HG03175 (cell line): Measurements from ENCODE around the gene SLC25A13.
A peak's percentile ranks its signal among the peaks of the same experiment; 100 is the strongest.
"Not testable (repeated sequence)": the region's sequence is repeated elsewhere in the genome, so short reads cannot be mapped to it uniquely, and the experiment has no call there.

Experiments
- ATAC-seq: cut with Tn5 transposase; IDR thresholded peaks from one replicate; pipeline ENCODE4 v1.9.1; 2021; ENCODE audit warnings: mild to moderate bottlenecking, moderate library complexity; ENCODE audit not compliant: unreplicated experiment

The SLC25A13 gene

DNA sequence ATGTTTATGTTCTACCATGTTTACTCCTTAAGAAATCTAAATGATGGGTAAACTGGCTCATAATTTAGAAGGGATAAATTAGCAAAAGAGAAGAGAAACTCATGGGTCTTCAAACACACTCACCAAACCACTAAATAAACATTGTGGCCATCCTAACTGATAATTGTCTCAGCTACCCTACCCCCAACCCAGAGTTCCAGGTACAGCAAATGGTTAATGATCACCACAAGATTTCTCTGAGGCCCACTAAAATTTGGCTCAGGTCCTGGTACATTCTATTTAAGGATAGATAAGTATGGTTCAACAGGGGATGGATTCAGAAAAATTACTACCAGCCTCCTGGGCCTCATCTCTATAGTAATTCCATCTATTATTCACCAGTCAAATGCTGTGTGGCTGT, 21.4 kb downstream of the SLC25A13 start:
- no peak for ATAC-seq

DNA sequence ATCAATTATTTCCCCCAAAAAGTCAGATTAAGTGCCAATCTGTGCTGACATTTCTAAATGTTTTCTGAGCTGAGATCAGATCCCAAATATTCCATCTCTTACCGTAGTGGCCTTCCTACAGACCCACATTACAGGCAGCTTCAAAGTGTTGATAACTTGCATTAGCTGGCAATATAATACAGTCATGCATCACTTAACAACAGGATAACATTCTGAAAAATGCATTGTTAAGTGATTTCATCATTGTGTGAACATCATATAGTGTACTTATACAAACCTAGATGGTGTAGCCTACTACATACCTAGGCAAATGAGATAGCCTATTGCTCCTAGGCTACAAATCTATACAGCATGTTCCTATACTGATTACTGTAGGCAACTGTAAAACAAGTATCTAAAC, 22.4 kb downstream of the SLC25A13 start:
- ATAC-seq = no peak

DNA sequence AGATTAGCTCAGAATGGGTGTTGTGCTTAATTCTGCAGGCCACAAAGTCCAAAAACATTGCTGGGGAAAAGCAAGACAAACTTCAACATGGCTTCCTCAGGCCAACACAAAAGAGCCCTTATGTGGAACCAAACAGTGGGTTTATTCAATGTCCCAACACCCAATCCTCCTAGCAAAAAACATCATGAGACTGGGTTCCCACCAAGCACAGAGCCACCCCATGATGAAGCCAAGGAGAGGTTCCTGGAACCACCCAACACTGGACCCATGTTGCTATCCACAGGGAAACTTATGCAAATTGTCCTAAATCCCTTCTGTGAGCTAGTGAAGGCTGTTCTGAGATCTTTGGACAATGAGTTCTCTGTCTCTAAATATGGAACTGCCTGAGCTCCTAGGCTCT, 24.0 kb downstream of the SLC25A13 start:
- ATAC-seq = no peak

DNA sequence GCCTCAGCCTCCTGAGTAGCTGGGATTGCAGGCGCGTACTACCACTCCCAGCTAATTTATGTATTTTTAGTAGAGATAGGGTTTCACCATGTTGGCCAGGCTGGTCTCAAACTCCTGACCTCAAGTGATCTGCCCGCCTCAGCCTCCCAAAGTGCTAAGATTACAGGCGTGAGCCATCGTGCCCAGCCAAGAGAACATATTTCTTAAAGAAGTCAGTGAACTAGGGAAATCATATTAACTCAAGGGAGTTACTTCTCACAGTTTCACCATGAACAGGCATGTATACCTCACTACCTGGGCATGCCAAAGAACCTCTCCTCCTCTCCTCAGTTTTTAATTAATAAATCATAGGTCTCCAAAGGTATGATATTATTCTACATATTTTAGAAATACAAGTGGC, 24.5 kb downstream of the SLC25A13 start:
- ATAC-seq = not testable (repeated sequence)

DNA sequence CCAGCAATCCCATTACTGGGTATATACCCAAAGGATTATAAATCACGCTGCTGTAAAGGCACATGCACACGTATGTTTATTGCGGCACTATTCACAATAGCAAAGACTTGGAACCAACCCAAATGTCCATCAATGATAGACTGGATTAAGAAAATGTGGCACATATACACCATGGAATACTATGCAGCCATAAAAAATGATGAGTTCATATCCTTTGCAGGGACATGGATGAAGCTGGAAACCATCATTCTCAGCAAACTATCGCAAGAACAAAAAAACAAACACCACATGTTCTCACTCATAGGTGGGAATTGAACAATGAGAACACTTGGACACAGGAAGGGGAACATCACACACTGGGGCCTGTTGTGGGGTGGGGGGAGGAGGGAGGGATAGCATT, 28.0 kb downstream of the SLC25A13 start:
- not testable (repeated sequence) for ATAC-seq

DNA sequence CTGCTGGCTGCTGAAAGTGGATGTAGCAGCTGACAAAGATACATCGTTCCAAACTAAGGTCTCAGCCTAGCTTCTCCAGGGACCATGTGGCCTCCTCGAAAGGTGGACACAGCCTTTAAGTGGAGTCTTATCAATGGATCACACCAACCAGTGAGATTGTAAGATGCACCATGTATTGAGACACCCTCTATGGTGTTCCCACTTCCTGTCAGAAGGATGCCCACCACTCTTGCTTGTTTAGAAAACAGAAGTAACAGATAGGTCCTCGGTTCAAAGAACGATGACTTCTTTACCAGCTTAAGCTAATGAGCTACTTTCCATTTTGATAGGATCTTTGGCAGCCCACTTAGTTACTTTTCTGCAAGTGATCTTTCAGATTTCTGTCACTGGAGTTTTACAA, 34.3 kb downstream of the SLC25A13 start:
- no peak for ATAC-seq

DNA sequence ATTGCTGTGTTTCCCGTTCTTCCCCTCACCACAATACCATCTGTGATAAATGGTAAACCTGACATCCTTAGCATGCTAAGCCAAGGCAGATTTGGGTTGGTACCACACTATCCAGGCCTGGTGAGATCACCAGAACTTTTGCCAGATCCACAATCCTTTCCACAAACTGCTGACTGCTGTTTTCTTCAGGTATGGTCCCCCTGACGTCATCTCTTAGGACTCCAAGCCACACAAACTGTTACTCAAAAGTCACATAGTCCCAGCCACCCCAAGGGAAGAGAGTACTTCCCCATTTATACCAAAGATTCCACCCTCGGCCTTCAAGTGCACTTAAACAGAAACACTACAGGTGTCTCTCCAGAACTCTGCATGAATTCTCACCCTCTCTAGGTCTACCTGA, 34.8 kb downstream of the SLC25A13 start:
- no peak for ATAC-seq

DNA sequence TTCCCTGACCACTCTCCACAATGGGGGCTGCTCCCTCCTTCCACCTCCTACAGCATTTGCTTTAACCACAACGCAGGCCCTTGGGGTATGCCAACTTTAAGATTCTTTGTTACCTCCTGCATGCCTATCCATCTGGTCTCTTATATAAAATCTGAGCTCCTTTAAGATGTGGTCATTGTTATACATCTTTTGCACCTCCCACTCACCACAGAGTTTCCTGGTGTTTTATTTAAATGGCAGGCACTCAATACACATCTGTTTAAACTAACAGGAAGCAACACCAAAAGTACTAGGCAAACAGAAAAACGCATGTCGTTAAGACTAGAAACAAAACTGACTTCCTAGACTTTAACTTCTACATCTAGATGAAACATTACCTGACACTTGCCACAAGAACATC, 36.3 kb downstream of the SLC25A13 start:
- peak; percentile 90 for ATAC-seq

DNA sequence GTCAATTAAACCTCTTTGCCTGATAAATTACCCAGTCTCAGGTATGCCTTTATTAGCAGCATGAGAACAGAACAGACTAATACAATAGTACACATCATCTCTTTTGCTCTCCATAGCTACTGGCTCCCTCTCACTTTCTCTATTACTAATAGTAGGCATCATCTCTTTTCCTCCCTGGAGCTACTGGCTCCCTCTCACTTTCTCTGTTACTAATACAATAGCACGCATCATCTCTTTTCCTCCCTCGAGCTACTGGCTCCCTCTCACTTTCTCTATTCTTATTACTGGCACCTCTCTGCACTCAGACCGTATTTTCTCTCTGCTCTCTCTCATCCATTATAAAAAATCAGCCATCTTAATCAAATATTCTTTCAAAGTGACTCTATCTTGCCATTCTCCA, 37.1 kb downstream of the SLC25A13 start:
- ATAC-seq = peak; percentile 51

DNA sequence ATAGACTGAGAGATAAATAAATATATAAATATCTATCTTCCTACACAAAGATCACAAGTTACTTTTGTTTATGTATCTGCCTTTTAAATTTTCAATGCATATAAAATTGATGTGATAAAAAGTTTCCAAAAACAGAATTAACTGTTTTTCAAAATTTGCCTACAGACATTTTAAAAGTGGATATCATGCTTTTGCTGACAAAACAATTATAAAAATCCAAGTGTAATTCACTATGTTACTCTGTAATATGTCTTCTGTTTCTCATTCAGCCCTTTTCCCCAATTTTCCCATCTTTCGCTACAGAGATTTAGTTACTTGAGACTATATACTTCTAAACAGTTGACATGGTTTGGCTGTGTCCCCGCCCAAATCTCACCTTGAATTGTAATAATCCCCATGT, 37.7 kb downstream of the SLC25A13 start:
- ATAC-seq = no peak

DNA sequence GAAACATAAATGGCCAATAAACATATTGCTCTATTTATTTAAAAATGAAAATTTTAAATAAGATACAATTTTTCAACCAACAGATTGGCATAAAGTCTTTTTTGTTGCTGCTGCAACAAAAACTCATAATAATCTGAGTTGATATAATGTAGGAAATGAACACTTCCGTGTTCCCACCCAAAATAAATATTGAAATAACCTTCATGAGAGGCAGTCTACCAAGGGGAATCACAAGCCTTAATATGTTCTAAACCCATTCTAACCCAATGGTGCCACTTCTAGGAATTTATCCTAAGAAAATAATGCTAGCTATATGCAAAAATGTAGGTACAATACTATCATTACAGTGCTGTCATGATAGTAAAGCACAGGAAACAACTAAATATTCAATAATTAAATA, 39.1 kb downstream of the SLC25A13 start:
- no peak for ATAC-seq

DNA sequence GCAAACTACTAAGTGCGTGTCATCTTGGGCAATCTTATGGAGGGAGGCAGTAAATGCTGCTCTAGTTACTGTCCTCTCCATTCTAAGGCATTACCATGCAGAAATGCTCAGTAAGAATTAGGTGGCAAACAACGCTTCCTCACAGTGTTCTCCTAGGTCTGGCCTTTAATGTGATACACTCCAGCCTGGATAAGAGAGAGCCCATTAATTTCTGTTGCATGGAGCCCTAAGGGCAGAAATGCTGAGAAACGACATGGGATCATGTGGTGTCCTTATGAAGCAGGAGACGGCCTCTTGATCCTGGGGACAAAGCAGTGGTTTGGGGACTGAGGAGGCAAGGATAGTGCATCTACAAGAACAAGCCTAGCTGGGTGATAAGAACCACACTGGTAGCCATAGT, 44.0 kb downstream of the SLC25A13 start:
- no peak for ATAC-seq

DNA sequence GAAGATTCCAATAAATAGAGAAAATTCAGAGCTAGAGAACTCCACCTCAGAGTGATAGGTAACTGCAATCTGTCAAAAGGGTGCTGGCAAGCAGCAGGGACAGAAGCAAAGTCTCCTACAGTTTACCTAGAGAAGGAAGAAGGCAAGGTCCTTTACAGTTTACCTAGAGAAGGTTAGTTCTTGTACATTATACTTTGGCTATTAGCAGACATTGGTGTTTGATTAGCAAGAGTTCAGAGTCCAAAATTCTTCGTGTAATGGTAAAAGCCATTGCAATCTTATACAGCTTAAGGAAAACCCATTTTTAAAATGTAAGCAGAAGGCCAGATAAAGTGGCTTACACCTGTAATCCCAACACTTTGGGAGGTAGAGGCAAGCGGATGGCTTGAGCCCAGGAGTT, 45.9 kb downstream of the SLC25A13 start:
- ATAC-seq = no peak

DNA sequence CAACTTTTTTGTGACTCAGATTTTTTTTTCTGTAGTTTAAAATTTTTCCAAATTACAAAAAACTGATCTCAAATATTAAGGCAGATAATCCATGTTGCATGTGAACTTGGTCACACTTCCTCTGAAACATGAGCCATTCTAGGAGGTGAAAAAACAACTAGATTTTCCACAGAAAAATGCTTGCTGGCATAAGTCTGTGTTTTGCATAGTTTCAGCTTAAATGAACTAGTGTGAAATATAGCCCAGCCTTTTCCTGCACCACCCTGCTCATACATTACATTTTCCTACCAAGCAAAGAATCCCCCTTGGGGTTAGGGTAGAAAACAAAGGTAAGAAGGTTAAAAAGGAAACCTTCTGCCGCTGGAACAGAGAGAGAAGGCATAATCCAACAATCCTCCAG, 48.2 kb downstream of the SLC25A13 start:
- ATAC-seq = no peak

DNA sequence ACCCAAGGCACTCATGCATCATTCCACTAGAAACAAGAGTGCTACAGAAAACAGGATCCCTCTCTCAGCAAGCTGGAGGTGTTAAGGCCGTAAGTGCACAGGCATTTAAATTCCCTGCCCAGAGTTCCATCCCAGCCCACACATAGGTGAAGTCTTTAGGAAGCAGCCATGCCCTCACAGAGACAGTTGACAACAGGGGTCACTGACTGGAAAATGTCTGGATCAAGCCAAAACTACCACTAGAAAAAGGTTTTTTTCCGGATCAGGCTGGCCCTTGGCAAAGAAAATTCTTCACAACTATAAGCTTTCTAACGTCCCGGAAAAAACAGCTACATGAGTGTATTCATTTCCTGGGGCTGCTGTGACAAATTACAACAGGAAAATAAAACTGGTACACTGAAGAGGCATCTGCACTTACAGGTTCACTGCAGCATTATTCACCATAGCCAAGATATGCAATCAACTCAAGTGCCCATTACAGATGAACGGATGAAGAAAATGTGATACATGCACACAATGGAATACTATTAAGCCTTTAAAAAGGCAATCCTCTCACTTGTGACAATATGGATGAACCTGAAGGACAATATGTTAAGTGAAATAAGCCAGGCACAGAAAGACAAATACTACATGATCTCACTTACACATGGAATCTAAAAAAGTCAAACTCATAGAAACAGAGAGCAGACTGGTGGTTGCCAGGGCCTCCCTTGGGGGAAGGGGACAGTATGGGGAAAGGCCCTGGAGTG, 52.5 kb downstream of the SLC25A13 start:
- no peak for ATAC-seq

DNA sequence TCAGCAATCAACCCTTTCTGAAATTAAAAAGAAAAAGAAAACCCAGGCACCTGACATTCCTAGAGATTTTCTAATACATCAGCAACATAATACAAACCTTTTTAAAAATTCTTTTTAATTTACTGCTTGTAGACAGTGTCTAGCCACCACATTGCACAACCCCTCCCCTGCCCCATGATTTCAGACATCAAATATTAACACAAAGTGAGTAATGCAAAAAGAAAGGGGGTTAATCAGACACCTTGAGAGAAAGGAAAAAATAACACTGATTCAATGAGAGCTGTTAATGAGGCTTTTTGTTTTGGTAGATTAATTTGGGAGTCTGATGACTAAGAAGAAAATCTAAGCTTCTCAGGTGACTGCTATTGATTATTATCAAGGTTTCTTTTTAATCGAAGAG, 55.3 kb downstream of the SLC25A13 start:
- no peak for ATAC-seq

DNA sequence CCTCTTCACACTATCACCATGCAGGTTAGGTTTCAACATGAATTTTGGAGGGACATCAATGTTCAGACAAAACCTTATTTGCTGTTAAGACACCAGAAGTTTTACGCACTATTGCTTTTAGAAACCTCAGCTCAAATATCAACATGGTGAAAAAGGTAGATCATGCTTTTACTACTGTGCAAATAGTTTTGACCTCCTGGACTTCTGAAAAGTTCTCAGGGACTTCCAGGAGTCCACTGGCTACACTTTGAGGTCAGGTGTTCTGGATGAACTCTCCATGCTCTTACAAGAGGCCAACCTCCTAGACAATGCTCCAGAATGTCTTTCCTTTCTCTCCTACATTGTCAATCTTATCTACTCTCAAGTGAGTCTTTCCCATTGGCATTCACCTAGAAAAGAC, 55.9 kb downstream of the SLC25A13 start:
- no peak for ATAC-seq

DNA sequence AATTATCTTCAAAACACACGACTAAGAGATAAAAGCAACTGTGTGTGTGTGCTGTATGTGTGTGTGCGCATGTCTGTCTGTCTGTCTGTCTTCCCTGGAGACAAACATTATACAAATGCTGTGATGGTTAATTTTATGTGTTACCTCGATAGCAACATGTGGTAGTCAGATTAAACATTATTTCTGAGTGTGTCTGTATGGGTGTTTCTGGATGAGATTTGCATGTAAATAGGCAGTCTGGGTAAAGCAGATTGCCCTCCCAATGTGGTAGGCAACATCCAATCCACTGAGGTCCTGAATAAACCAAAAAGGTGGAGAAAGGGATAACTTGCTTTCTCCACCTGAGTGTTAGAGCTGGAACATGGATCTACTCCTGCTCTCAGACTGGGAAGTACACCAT, 67.9 kb downstream of the SLC25A13 start:
- ATAC-seq = no peak

DNA sequence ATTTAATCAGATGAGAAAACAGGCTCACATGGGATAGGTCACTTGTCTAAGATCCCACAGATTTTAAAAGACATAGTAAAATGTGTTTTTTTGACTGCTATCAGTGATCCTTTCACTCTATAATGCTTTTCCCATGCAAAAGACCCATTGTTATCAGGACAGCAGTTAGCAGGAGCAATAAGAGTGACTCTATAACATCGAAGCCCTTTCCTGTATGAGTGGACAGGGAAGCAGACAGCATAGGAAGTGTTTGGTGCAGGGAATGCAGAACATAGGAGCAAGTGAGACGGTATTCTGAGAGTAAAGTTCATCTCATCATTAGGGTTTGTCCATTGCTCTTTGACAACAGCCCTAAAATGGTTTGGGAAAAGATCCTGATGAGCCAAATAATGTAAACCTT, 68.5 kb downstream of the SLC25A13 start:
- no peak for ATAC-seq

DNA sequence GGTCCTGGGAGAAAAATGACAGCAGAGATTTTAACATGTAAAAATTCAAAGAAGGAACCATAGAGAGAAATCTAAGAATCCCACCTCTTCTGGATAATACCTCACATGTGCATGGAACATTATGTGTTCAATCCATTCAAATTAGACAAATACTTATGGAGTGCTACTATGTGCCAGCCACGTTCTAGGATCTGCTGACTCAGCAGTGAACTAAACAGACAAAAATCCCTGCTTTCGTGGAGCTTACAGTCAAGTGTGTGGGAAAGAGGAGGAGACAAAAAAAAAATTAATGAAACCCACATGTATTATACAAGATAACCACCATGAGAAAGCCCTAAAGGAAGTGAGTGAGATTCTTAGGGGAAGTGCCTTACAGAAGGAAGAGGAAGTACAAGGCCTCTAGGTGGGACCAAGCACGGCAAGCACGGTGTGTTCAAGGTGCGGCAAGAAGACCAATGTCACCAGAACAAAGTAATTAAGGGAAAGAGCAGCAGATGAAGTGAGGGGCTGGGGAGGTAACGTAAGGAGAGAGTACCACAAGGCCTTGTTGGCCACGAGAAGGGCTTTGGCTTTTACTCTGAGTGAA, 71.0 kb downstream of the SLC25A13 start:
- ATAC-seq = no peak

DNA sequence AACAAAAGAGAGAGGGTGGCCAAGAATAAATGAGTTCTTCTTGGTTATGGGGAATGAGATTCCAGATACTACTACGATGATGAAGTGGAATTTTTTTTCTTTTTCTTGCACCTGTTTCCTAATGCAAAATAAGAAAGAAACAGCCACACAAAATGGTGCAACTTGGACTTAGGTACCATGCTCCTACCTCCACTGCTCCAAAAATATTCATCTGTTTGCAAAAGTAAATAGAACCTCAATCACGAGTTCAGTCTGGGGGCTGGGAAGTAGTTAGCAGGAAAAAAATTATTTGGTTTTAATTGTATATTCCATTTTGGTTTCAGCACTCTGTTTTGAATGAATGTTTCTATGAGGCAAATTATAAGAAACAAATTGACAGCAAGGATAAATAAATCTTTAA, 73.5 kb downstream of the SLC25A13 start:
- no peak for ATAC-seq

DNA sequence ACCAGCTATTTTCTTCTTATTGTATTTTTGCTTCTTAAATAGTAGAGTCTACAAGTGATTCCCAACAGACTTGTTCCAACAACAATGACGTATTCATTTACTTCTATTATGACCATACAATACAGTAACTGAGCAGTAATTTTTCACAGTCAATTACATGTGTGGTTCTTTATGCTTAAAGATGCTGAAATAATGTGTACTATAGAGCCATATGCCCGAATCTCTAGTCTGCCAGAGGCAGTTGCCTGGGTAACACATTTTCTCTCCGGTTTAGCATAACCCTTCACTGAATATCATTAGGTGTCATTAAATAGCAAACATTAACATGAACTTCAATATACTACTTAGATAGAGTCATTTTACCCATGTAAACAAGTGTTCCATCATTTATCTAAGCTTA, 75.0 kb downstream of the SLC25A13 start:
- no peak for ATAC-seq

DNA sequence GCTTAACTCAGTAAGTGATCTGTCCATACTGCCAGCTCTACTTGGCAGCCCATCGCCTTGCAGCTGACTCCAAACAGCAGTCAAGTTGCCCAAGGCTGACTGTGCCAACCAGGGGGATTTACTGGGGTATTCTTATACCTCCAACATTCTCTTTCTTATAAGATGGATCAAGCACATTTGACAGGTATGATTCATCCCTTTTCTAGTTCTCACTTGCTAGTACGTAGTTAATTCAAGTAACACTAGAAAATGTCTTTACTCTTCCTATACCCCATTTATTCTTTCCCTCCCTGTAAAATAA, 77.0 kb downstream of the SLC25A13 start:
- ATAC-seq = no peak
